ENCODE measurements around the gene HINT1.
"Not testable (repeated sequence)": the region's sequence is repeated elsewhere in the genome, so short reads cannot be mapped to it uniquely, and the experiment has no call there.

Gene HINT1

GRCh38 chr5:131165119-131165727 lies at the start of gene HINT1:
HINT1 (minus strand) TSS chr5:131165256; CDS start chr5:131165205, 51 bp downstream.
- DNase-seq, result peak; percentile 89

GRCh38 chr5:131214609-131215227 lies 49.7 kb upstream of the HINT1 start:
- no peak for DNase-seq

- DNase-seq, result no peak
Observed at GRCh38 chr5:131212471-131213021, 47.5 kb upstream of the HINT1 start.

GRCh38 chr5:131211669-131212068 lies 46.6 kb upstream of the HINT1 start:
- DNase-seq, result no peak

GRCh38 chr5:131210151-131210510 lies 45.1 kb upstream of the HINT1 start:
- DNase-seq, result no peak

GRCh38 chr5:131209506-131210150 lies 44.6 kb upstream of the HINT1 start:
- DNase-seq, result no peak

GRCh38 chr5:131209175-131209505 lies 44.1 kb upstream of the HINT1 start:
- no peak for DNase-seq

- no peak for DNase-seq
Observed at GRCh38 chr5:131206772-131207171, 41.7 kb upstream of the HINT1 start.

GRCh38 chr5:131206061-131206460 lies 41.0 kb upstream of the HINT1 start:
- no peak for DNase-seq

GRCh38 chr5:131204964-131205363 lies 39.9 kb upstream of the HINT1 start:
- DNase-seq, result no peak

GRCh38 chr5:131200560-131200959 lies 35.5 kb upstream of the HINT1 start:
- DNase-seq, result no peak

- no peak for DNase-seq
Observed at GRCh38 chr5:131198625-131199024, 33.6 kb upstream of the HINT1 start.

GRCh38 chr5:131196331-131196730 lies 31.3 kb upstream of the HINT1 start:
- no peak for DNase-seq

- DNase-seq, result no peak
Observed at GRCh38 chr5:131195696-131196095, 30.6 kb upstream of the HINT1 start.

- no peak for DNase-seq
Observed at GRCh38 chr5:131194725-131195124, 29.7 kb upstream of the HINT1 start.

- DNase-seq, result not testable (repeated sequence)
Observed at GRCh38 chr5:131193897-131194296, 28.8 kb upstream of the HINT1 start.

- DNase-seq, result no peak
Observed at GRCh38 chr5:131193106-131193505, 28.1 kb upstream of the HINT1 start.

GRCh38 chr5:131186561-131187256 lies 21.7 kb upstream of the HINT1 start:
- DNase-seq, result peak; percentile 16

GRCh38 chr5:131185523-131186104 lies 20.6 kb upstream of the HINT1 start:
- no peak for DNase-seq

- no peak for DNase-seq
Observed at GRCh38 chr5:131182839-131183238, 17.8 kb upstream of the HINT1 start.

GRCh38 chr5:131180407-131180806 lies 15.4 kb upstream of the HINT1 start:
- no peak for DNase-seq

GRCh38 chr5:131171276-131171810 lies 6.3 kb upstream of the HINT1 start:
- no peak for DNase-seq
